ENCODE results near the gene PDGFRB. TPM values are rescaled to one million over a fixed set of nuclear protein-coding genes. Genes with fewer than 3 reads are reported as not detected.

The PDGFRB gene
- total and polyA plus RNA-seq, 2 donors (not counting 1 experiment from before 2014, with no cell fraction given) = 231 to 347 TPM

GRCh38 chr5:150077996-150078801, 77.4 kb downstream of the PDGFRB start:
- H3K79me2 ChIP-seq (ENCODE audit: control insufficient read depth, insufficient read depth, low read length) = no peaks in the 10 kb centered on the region
- no peak overlapping the region for H3K9ac ChIP-seq (ENCODE audit: insufficient read depth, low read length)
- H3K4me1 ChIP-seq (ENCODE audit: control insufficient read depth, extremely low read depth, insufficient read depth, low read length) = no peaks in the 10 kb centered on the region
- no peak for DNase-seq (ENCODE audit: low read depth in 2 of 2)
- no peaks in the 10 kb centered on the region for H3K9me3 ChIP-seq (ENCODE audit: control insufficient read depth, insufficient read depth, low read depth, low read length)
- TF ChIP-seq EZH2 (IDR thresholded peaks at IDR 0.05; ENCODE audit: low read length, missing control alignments) (no peak), CTCF (conservative IDR thresholded peaks at IDR 0.05 in 1 of 2, IDR thresholded peaks at IDR 0.05 in 1 of 2; ENCODE audit: low read depth in 1 of 2, low read length in 2 of 2) (no peak)
- H3K27me3 ChIP-seq (ENCODE audit: control insufficient read depth, insufficient read depth, low read length) = peaks cover 13% of the 10 kb centered on the region
- H3K36me3 ChIP-seq (ENCODE audit: control insufficient read depth, insufficient read depth, low read length) = no peaks in the 10 kb centered on the region
- no peak overlapping the region for H3K4me2 ChIP-seq (ENCODE audit: extremely low read depth, insufficient read depth, low read length)
- H2AFZ ChIP-seq (ENCODE audit: low read length) = no peak overlapping the region
- H3K4me3 ChIP-seq (replicated peaks in 1 of 4; ENCODE audit: control extremely low read depth in 1 of 4, insufficient read depth in 1 of 4, low read depth in 3 of 4, low read length in 4 of 4) = no peak overlapping the region
- H3K27ac ChIP-seq (ENCODE audit: insufficient read depth, low read length) = no peak overlapping the region
- H4K20me1 ChIP-seq (ENCODE audit: control insufficient read depth, extremely low read depth, insufficient read depth, low read length) = no peaks in the 10 kb centered on the region

GRCh38 chr5:150077060-150077459, 78.6 kb downstream of the PDGFRB start:
- TF ChIP-seq CTCF (conservative IDR thresholded peaks at IDR 0.05 in 1 of 2, IDR thresholded peaks at IDR 0.05 in 1 of 2; ENCODE audit: low read depth in 1 of 2, low read length in 2 of 2) = no peak
- no peak for TF ChIP-seq EZH2 (IDR thresholded peaks at IDR 0.05; ENCODE audit: low read length, missing control alignments)
- DNase-seq (ENCODE audit: low read depth in 2 of 2) = no peak
- no peaks in the 10 kb centered on the region for H3K79me2 ChIP-seq (ENCODE audit: control insufficient read depth, insufficient read depth, low read length)
- no peak overlapping the region for H3K9ac ChIP-seq (ENCODE audit: insufficient read depth, low read length)
- H2AFZ ChIP-seq (ENCODE audit: low read length) = no peak overlapping the region
- H4K20me1 ChIP-seq (ENCODE audit: control insufficient read depth, extremely low read depth, insufficient read depth, low read length) = no peaks in the 10 kb centered on the region
- H3K27ac ChIP-seq (ENCODE audit: insufficient read depth, low read length) = no peak overlapping the region
- no peak overlapping the region for H3K4me2 ChIP-seq (ENCODE audit: extremely low read depth, insufficient read depth, low read length)
- H3K4me3 ChIP-seq (replicated peaks in 1 of 4; ENCODE audit: control extremely low read depth in 1 of 4, insufficient read depth in 1 of 4, low read depth in 3 of 4, low read length in 4 of 4) = no peak overlapping the region
- H3K4me1 ChIP-seq (ENCODE audit: control insufficient read depth, extremely low read depth, insufficient read depth, low read length) = no peaks in the 10 kb centered on the region
- peaks cover 13% of the 10 kb centered on the region for H3K27me3 ChIP-seq (ENCODE audit: control insufficient read depth, insufficient read depth, low read length)
- H3K36me3 ChIP-seq (ENCODE audit: control insufficient read depth, insufficient read depth, low read length) = no peaks in the 10 kb centered on the region
- no peaks in the 10 kb centered on the region for H3K9me3 ChIP-seq (ENCODE audit: control insufficient read depth, insufficient read depth, low read depth, low read length)

GRCh38 chr5:150075806-150076205, 79.8 kb downstream of the PDGFRB start:
- no peak overlapping the region for H3K9ac ChIP-seq (ENCODE audit: insufficient read depth, low read length)
- peaks cover 13% of the 10 kb centered on the region for H3K27me3 ChIP-seq (ENCODE audit: control insufficient read depth, insufficient read depth, low read length)
- H4K20me1 ChIP-seq (ENCODE audit: control insufficient read depth, extremely low read depth, insufficient read depth, low read length) = no peaks in the 10 kb centered on the region
- H3K36me3 ChIP-seq (ENCODE audit: control insufficient read depth, insufficient read depth, low read length) = no peaks in the 10 kb centered on the region
- DNase-seq (ENCODE audit: low read depth in 2 of 2) = no peak
- no peaks in the 10 kb centered on the region for H3K79me2 ChIP-seq (ENCODE audit: control insufficient read depth, insufficient read depth, low read length)
- H3K4me1 ChIP-seq (ENCODE audit: control insufficient read depth, extremely low read depth, insufficient read depth, low read length) = no peaks in the 10 kb centered on the region
- no peak overlapping the region for H3K4me3 ChIP-seq (replicated peaks in 1 of 4; ENCODE audit: control extremely low read depth in 1 of 4, insufficient read depth in 1 of 4, low read depth in 3 of 4, low read length in 4 of 4)
- H3K9me3 ChIP-seq (ENCODE audit: control insufficient read depth, insufficient read depth, low read depth, low read length) = no peaks in the 10 kb centered on the region
- no peak overlapping the region for H2AFZ ChIP-seq (ENCODE audit: low read length)
- H3K27ac ChIP-seq (ENCODE audit: insufficient read depth, low read length) = no peak overlapping the region
- no peak overlapping the region for H3K4me2 ChIP-seq (ENCODE audit: extremely low read depth, insufficient read depth, low read length)
- TF ChIP-seq EZH2 (IDR thresholded peaks at IDR 0.05; ENCODE audit: low read length, missing control alignments) = no peak
- no peak for TF ChIP-seq CTCF (conservative IDR thresholded peaks at IDR 0.05 in 1 of 2, IDR thresholded peaks at IDR 0.05 in 1 of 2; ENCODE audit: low read depth in 1 of 2, low read length in 2 of 2)

All from fibroblast of lung (primary cell).